HG02763 (cell line): ENCODE measurements around the gene CDK13.
A peak's percentile ranks its signal among the peaks of the same experiment; 100 is the strongest.

Source experiments
- ATAC-seq: cut with Tn5 transposase; IDR thresholded peaks from one replicate; pipeline ENCODE4 v1.9.1; 2021; ENCODE audit warnings: mild to moderate bottlenecking, moderate library complexity; ENCODE audit not compliant: unreplicated experiment

The CDK13 gene

GRCh38 chr7:39948956-39949928 lies 814 bp upstream of the CDK13 start:
- peak; percentile 68 for ATAC-seq

GRCh38 chr7:39950473-39951225 lies 593 bp downstream of the CDK13 start:
- ATAC-seq: no peak

GRCh38 chr7:39951226-39952194 lies 1.5 kb downstream of the CDK13 start:
- peak; percentile 26 for ATAC-seq

GRCh38 chr7:39952374-39952773 lies 2.3 kb downstream of the CDK13 start:
- ATAC-seq: no peak

- ATAC-seq: no peak
Observed at GRCh38 chr7:39952803-39953202, 2.7 kb downstream of the CDK13 start.

- ATAC-seq: no peak
Observed at GRCh38 chr7:39954694-39955093, 4.6 kb downstream of the CDK13 start.

- no peak for ATAC-seq
Observed at GRCh38 chr7:39958038-39958437, 8.0 kb downstream of the CDK13 start.

- ATAC-seq: no peak
Observed at GRCh38 chr7:39967406-39968161, 17.5 kb downstream of the CDK13 start.

GRCh38 chr7:39969431-39969830 lies 19.4 kb downstream of the CDK13 start:
- ATAC-seq: no peak

GRCh38 chr7:39971924-39972323 lies 21.9 kb downstream of the CDK13 start:
- ATAC-seq: peak; percentile 49

GRCh38 chr7:39973801-39974200 lies 23.7 kb downstream of the CDK13 start:
- ATAC-seq: no peak

- no peak for ATAC-seq
Observed at GRCh38 chr7:39978230-39978934, 28.3 kb downstream of the CDK13 start.

- no peak for ATAC-seq
Observed at GRCh38 chr7:39979406-39980073, 29.5 kb downstream of the CDK13 start.

- no peak for ATAC-seq
Observed at GRCh38 chr7:39985398-39985918, 35.4 kb downstream of the CDK13 start.

- ATAC-seq: no peak
Observed at GRCh38 chr7:39987641-39988347, 37.7 kb downstream of the CDK13 start.

GRCh38 chr7:40000734-40001315 lies 50.8 kb downstream of the CDK13 start:
- no peak for ATAC-seq

- no peak for ATAC-seq
Observed at GRCh38 chr7:40001649-40002048, 51.6 kb downstream of the CDK13 start.

GRCh38 chr7:40003597-40003996 lies 53.5 kb downstream of the CDK13 start:
- ATAC-seq: no peak
